SK-N-SH treated with all-trans-retinoic acid at 6 μM for 48 hours (cell line): ENCODE results near the gene CNOT10.

Experiments
- ATAC-seq: fragments of 200-7000 bp; cut with Tn5 transposase; 3 replicates; pipeline ENCODE4 v1.9.1; 2020; ENCODE audit warnings: mild to moderate bottlenecking, moderate library complexity
- ARNTL ChIP-seq: fragments of 450-650 bp; formaldehyde crosslinking; IDR thresholded peaks from 2 replicates; pipeline ENCODE4 v1.5.0; 2020; ENCODE audit warnings: low read depth, mild to moderate bottlenecking, moderate library complexity, borderline replicate concordance
- CSRNP3 ChIP-seq: fragments of 250-450 bp; sonication (Bioruptor Pico); IDR thresholded peaks from 2 replicates; pipeline ENCODE4 v1.5.1; 2021; ENCODE audit warnings: mild to moderate bottlenecking, moderate library complexity
- ESRRG ChIP-seq: fragments of 250-450 bp; sonication (Bioruptor Pico); IDR thresholded peaks from 2 replicates; pipeline ENCODE4 v1.6.1; 2021; ENCODE audit warnings: mild to moderate bottlenecking
- GLIS3 ChIP-seq: fragments of 250-450 bp; sonication (Bioruptor Pico); IDR thresholded peaks from 2 replicates; pipeline ENCODE4 v1.5.0; 2020; ENCODE audit warnings: mild to moderate bottlenecking, moderate library complexity
- OSR1 ChIP-seq: fragments of 250-450 bp; sonication (Bioruptor Pico); IDR thresholded peaks from 2 replicates; pipeline ENCODE4 v1.8.0; 2022; ENCODE audit warnings: moderate library complexity, mild to moderate bottlenecking, inconsistent platforms
- PATZ1 ChIP-seq: fragments of 250-450 bp; sonication (Bioruptor Pico); IDR thresholded peaks from 2 replicates; pipeline ENCODE4 v1.8.0; 2020; ENCODE audit warnings: mild to moderate bottlenecking, moderate library complexity, borderline replicate concordance
- PPARA ChIP-seq: fragments of 250-450 bp; sonication (Bioruptor Pico); IDR thresholded peaks from 2 replicates; pipeline ENCODE4 v1.5.0; 2020; ENCODE audit warnings: mild to moderate bottlenecking, borderline replicate concordance
- RARB ChIP-seq: fragments of 250-450 bp; sonication (Bioruptor Pico); IDR thresholded peaks from 2 replicates; pipeline ENCODE4 v1.8.0; 2021; ENCODE audit warnings: mild to moderate bottlenecking, moderate library complexity
- TCF4 ChIP-seq: fragments of 250-450 bp; sonication (Bioruptor Pico); IDR thresholded peaks from 2 replicates; pipeline ENCODE4 v1.8.0; 2021; ENCODE audit warnings: mild to moderate bottlenecking, moderate library complexity, borderline replicate concordance
- TOX ChIP-seq: fragments of 250-450 bp; sonication (Bioruptor Pico); IDR thresholded peaks from 2 replicates; pipeline ENCODE4 v1.8.0; 2021; ENCODE audit warnings: mild to moderate bottlenecking, moderate library complexity, borderline replicate concordance
- ZC3H10 ChIP-seq: fragments of 250-450 bp; sonication (Bioruptor Pico); IDR thresholded peaks from 2 replicates; pipeline ENCODE4 v1.5.1; 2021; ENCODE audit warnings: mild to moderate bottlenecking, moderate library complexity
- ZFP3 ChIP-seq: fragments of 250-450 bp; sonication (Bioruptor Pico); IDR thresholded peaks from 2 replicates; pipeline ENCODE4 v1.5.0; 2020; ENCODE audit warnings: mild to moderate bottlenecking, moderate library complexity
- ZFP30 ChIP-seq: fragments of 450-650 bp; formaldehyde crosslinking; IDR thresholded peaks from 2 replicates; pipeline ENCODE4 v1.5.0; 2022; ENCODE audit warnings: mild to moderate bottlenecking, moderate library complexity
- ZNF565 ChIP-seq: fragments of 450-650 bp; formaldehyde crosslinking; conservative IDR thresholded peaks from 2 replicates; pipeline ENCODE4 v1.5.0; 2020; ENCODE audit warnings: low read depth, mild to moderate bottlenecking, moderate library complexity
- ZNF70 ChIP-seq: fragments of 450-650 bp; formaldehyde crosslinking; IDR thresholded peaks from 2 replicates; pipeline ENCODE4 v1.5.0; 2020; ENCODE audit warnings: mild to moderate bottlenecking, moderate library complexity
- ZNF8 ChIP-seq: fragments of 450-650 bp; formaldehyde crosslinking; IDR thresholded peaks from 2 replicates; pipeline ENCODE4 v1.5.0; 2020; ENCODE audit warnings: mild to moderate bottlenecking, moderate library complexity
- TF ChIP-seq, protein P1 (sequence below): fragments of 250-450 bp; sonication (Bioruptor Pico); IDR thresholded peaks from 2 replicates; pipeline ENCODE4 v1.5.0; 2020; ENCODE audit warnings: mild to moderate bottlenecking, moderate library complexity
- TF ChIP-seq, protein P2 (sequence below): fragments of 250-450 bp; sonication (Bioruptor Pico); IDR thresholded peaks from 2 replicates; pipeline ENCODE4 v1.5.1; 2020; ENCODE audit warnings: low read depth, mild to moderate bottlenecking, moderate library complexity

The CNOT10 gene

GRCh38 chr3:32681811-32682210 lies 3.2 kb upstream of the CNOT10 start:
- no peak for ATAC-seq
- TF ChIP-seq ZFP30 (CRISPR knock-in tag) (no peak), TOX (no peak), PPARA (no peak), PATZ1 (CRISPR knock-in tag) (no peak), TCF4 (CRISPR knock-in tag) (no peak), ARNTL (CRISPR knock-in tag) (no peak), ZNF8 (CRISPR knock-in tag) (no peak), ZNF70 (CRISPR knock-in tag) (no peak)

DNA sequence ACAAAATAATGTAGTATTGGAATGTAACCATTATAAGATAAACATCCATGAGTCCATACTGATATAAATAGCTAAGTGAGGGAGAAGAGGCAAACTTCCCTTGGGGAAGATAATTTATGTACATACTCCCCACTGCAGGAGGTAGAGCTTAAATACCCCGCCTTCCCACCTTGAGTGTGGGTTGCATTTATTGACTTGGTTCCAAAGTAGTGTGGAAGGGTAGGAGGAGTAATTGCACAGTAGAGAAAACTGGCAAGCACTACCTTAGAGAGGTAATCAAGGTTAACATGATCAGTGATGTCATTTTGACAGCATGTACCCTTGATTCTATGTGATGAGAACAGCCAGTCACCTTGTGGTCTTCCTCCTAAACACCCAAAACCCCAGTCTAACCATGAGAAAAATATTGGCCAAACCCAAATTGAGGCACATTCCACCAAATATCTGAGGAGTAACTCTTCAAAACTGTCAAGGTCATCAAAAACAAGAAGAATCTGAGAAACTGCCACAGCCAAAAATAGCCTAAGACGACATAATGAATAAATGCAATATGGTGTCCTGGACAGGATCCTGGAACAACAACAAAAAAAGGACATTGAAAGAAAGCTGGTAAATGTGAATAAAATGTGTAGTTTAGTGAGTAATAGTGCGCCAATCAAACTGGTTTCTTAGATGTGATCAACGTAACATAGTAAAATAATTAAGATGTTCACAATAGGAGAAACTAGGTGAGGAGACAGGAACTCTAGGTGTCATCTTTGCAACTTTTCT lies 774 bp upstream of the CNOT10 start:
- no peak; the same call in 1 of the 3 replicates for ATAC-seq
- no peak for TF ChIP-seq PPARA
- no peak for TF ChIP-seq GLIS3 (CRISPR knock-in tag)
- TF ChIP-seq ZFP3 (CRISPR knock-in tag): no peak
- TF ChIP-seq RARB (CRISPR knock-in tag): no peak
- no peak for TF ChIP-seq ZNF565
- no peak for TF ChIP-seq OSR1 (CRISPR knock-in tag)
- TF ChIP-seq, protein P1, sequence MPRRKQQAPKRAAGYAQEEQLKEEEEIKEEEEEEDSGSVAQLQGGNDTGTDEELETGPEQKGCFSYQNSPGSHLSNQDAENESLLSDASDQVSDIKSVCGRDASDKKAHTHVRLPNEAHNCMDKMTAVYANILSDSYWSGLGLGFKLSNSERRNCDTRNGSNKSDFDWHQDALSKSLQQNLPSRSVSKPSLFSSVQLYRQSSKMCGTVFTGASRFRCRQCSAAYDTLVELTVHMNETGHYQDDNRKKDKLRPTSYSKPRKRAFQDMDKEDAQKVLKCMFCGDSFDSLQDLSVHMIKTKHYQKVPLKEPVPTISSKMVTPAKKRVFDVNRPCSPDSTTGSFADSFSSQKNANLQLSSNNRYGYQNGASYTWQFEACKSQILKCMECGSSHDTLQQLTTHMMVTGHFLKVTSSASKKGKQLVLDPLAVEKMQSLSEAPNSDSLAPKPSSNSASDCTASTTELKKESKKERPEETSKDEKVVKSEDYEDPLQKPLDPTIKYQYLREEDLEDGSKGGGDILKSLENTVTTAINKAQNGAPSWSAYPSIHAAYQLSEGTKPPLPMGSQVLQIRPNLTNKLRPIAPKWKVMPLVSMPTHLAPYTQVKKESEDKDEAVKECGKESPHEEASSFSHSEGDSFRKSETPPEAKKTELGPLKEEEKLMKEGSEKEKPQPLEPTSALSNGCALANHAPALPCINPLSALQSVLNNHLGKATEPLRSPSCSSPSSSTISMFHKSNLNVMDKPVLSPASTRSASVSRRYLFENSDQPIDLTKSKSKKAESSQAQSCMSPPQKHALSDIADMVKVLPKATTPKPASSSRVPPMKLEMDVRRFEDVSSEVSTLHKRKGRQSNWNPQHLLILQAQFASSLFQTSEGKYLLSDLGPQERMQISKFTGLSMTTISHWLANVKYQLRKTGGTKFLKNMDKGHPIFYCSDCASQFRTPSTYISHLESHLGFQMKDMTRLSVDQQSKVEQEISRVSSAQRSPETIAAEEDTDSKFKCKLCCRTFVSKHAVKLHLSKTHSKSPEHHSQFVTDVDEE: no peak
- no peak for TF ChIP-seq ZNF8 (CRISPR knock-in tag)
- TF ChIP-seq ESRRG (CRISPR knock-in tag): no peak
- no peak for TF ChIP-seq ZFP30 (CRISPR knock-in tag)

- ATAC-seq: peak; percentile 51
Observed at GRCh38 chr3:32685543-32686185, 676 bp downstream of the CNOT10 start.

More at GRCh38 chr3:32685543-32686185, 676 bp downstream of the CNOT10 start:
- TF ChIP-seq TOX (no peak), CSRNP3 (CRISPR knock-in tag) (no peak), RARB (CRISPR knock-in tag) (no peak), ARNTL (CRISPR knock-in tag) (no peak), ZNF565 (no peak), ZFP30 (CRISPR knock-in tag) (no peak), ZC3H10 (CRISPR knock-in tag) (no peak), PPARA (no peak), ZNF70 (CRISPR knock-in tag) (no peak), TCF4 (CRISPR knock-in tag) (no peak), OSR1 (CRISPR knock-in tag) (no peak), PATZ1 (CRISPR knock-in tag) (no peak), ESRRG (CRISPR knock-in tag) (no peak)
- TF ChIP-seq, protein P1: no peak
- TF ChIP-seq, protein P2, sequence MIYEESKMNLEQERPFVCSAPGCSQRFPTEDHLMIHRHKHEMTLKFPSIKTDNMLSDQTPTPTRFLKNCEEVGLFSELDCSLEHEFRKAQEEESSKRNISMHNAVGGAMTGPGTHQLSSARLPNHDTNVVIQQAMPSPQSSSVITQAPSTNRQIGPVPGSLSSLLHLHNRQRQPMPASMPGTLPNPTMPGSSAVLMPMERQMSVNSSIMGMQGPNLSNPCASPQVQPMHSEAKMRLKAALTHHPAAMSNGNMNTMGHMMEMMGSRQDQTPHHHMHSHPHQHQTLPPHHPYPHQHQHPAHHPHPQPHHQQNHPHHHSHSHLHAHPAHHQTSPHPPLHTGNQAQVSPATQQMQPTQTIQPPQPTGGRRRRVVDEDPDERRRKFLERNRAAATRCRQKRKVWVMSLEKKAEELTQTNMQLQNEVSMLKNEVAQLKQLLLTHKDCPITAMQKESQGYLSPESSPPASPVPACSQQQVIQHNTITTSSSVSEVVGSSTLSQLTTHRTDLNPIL: no peak
